GM18502 (cell line): ENCODE data around the gene DPP9.
"Not testable (repeated sequence)": the region's sequence is repeated elsewhere in the genome, so short reads cannot be mapped to it uniquely, and the experiment has no call there.

Source experiments
- ATAC-seq: cut with Tn5 transposase; IDR thresholded peaks from one replicate; pipeline ENCODE4 v1.9.1; 2021; ENCODE audit warnings: mild to moderate bottlenecking; ENCODE audit not compliant: unreplicated experiment, poor library complexity

DPP9 gene

GRCh38 chr19:4723595-4724514, at the start of gene DPP9:
Gene DPP9 (minus strand): TSS chr19:4723842. CDS start chr19:4719906, 3,936 bp downstream.
- ATAC-seq: peak; percentile 86

- no peak for ATAC-seq
Measured at GRCh38 chr19:4773047-4773640, 49.5 kb upstream of the DPP9 start.

DNA sequence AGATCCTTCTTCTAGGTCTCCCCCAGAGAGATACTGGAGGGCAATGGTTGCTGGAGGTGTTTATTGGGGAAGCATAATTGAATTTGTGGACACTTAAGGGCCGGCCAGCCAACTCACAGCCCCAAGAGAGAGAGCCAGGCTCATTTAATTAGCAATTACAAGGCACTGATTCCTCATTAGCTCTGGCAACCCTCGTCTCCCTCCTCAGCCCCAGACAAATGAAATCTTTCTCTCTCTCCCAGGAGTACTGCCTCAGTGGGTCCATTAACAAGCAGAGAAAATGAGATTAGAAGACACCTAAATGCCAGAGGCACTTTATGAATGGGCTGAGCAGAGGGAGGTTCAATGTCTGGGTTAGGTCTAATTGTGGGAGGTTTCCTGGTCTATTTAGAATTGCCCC, 48.9 kb upstream of the DPP9 start:
- ATAC-seq: no peak

GRCh38 chr19:4768934-4769777, 45.5 kb upstream of the DPP9 start:
- ATAC-seq: no peak

DNA sequence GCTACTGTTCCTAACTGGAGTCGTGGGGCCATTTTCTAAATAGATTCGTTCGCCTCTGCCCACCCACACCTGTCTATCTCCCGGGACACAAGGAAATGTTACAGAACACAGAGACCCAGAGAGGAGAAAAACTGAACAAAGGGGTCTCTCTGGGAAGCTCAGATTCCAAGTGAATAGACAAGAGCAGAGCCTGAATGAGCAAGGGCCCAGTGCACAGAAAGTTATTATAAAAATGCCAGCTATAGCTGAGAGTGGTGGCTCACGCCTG, 40.7 kb upstream of the DPP9 start:
- ATAC-seq: no peak

GRCh38 chr19:4763021-4763420, 39.4 kb upstream of the DPP9 start:
- ATAC-seq: no peak

- ATAC-seq: no peak
Measured at GRCh38 chr19:4760285-4760650, 36.6 kb upstream of the DPP9 start.

GRCh38 chr19:4759388-4760284, 36.0 kb upstream of the DPP9 start:
- no peak for ATAC-seq

DNA sequence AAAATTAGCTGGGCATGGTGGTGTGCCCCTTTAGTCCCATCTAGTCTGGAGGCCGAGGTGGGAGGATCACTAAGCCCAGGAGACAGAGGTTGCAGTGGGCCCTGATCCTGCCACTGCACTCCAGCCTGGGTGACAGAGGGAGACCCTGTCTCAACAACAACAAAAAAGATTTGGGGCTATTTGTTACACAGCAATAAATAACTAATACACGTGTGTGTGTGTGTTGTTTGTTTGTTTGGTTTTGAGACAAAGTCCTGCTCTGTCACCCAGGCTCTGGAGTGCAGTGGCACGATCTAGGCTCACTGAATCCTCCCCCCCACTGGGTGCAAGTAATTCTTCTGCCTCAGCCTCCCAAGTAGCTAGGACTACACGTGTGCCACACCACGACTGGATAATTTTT, 35.0 kb upstream of the DPP9 start:
- ATAC-seq: no peak

DNA sequence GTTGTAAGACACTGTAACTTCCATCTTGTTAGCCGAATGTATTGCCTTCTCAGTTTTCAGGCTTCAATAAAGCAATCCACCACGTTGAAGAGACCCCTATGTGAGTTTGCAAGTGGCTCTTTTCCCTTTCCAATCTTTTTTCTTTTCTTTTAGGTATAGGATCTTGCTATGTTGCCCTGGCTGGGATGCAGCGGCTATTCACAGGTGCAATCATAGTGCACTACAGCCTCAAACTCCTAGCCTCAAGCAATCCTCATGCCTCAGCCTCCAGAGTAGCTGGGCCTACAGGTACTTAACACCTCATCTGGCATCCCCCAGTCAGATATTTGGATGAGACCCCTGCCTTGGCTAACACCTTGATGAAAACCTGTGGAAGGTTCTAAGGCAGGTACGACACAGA, 34.4 kb upstream of the DPP9 start:
- no peak for ATAC-seq

- ATAC-seq: no peak
Measured at GRCh38 chr19:4755459-4755858, 31.8 kb upstream of the DPP9 start.

GRCh38 chr19:4754248-4754647, 30.6 kb upstream of the DPP9 start:
- ATAC-seq: no peak

- ATAC-seq: no peak
Measured at GRCh38 chr19:4749870-4750590, 26.4 kb upstream of the DPP9 start.

DNA sequence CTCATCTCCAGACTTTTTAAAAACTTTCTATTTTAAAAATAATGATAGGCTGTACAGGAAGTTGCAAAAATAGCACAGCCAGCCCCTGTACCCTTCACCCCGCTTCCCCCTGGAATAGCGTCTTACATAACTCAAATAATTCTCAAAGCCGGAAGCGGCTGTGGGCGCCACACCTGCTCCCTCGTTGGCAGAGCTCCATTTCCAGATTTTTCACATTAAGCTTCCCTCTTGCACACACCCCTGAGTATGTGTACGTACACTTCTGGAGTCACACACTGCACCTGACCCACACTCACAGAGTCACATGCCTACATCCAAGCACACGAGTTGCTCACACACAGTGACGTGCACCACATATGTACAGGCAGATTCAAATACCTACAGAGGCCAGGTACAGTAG, 24.9 kb upstream of the DPP9 start:
- no peak for ATAC-seq

DNA sequence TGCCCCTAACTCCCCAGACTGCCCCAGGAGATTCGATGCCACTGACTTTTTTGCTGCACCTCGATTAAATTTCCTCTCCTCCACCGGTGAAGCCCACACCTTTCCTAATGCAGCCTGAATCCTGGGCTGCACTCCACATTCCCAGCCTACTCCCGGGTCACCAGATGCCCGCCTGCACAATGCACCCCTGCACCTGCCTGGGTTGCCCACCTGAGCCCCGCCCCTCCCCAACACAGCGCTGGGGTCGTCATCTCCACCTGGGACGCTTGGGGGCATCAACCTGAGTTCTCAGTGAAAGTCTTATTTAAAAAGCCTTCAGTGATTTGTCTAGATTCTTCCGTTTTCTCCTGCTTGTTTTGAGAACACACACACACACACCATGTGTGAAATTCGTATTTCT, 24.5 kb upstream of the DPP9 start:
- ATAC-seq: no peak

- ATAC-seq: no peak
Measured at GRCh38 chr19:4745986-4746385, 22.3 kb upstream of the DPP9 start.

- not testable (repeated sequence) for ATAC-seq
Measured at GRCh38 chr19:4745175-4745574, 21.5 kb upstream of the DPP9 start.

DNA sequence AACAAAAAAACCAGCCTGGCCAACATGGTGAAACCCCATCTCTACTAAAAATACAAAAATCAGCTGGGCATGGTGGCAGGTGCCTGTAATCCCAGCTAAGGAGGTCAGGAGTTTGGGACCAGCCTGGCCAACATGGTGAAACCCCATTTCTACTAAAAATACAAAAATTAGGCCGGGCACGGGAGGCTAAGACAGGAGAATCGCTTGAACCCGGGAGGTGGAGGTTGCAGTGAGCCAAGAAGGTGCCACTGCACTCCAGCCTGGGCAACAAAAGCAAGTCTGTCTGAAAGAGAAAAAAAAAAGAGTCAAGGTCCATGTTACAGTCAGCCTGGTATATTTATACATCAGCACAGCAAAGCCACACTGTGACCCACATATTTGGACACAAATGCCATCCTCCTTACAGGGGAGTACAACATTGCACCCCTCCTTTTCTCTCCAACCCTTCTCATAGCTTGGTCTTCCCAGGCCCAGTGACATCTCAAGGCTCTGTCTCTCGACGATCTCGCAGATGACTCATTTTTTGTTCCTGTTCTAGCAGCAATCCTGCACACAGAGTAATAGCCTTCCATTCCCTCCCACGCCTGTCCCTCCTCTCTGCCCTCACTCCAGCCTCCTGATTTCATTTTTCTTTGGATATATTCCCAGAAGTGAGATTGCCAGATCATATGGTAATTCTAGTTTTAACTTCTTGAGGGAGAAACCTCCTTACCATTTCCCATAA, 21.0 kb upstream of the DPP9 start:
- no peak for ATAC-seq
